Brain microvascular endothelial cell (primary cell): ENCODE measurements around the gene EIF5.

Source experiments
- DNase-seq: peaks from one replicate; pipeline ENCODE4 v3.0.0-alpha.2; 2020
- H3K27ac ChIP-seq: fragments of 250-450 bp; sonication (Bioruptor Pico); 2 replicates; pipeline ENCODE4 v1.5.1; 2020; ENCODE audit warnings: mild to moderate bottlenecking, moderate library complexity
- H3K27me3 ChIP-seq: fragments of 250-450 bp; sonication (Bioruptor Pico); replicated peaks from 2 replicates; pipeline ENCODE4 v1.5.1; 2020; ENCODE audit warnings: mild to moderate bottlenecking
- H3K36me3 ChIP-seq: fragments of 250-450 bp; sonication (Bioruptor Pico); replicated peaks from 2 replicates; pipeline ENCODE4 v1.5.1; 2020; ENCODE audit warnings: mild to moderate bottlenecking
- H3K4me3 ChIP-seq: 2 replicates; pipeline ENCODE4 v1.5.1; 2011; ENCODE audit warnings: low read depth, mild to moderate bottlenecking, control low read depth, low read length, moderate library complexity
- in situ Hi-C: cut with HindIII; loops from 2 replicates; pipeline ENCODE4 v1.10.0; 2017; ENCODE audit warnings: low sequenced_read_pairs, low pct_ligation_motif_present
- TF ChIP-seq, protein P1 (sequence below): IDR thresholded peaks from 2 replicates; pipeline ENCODE4 v1.5.1; 2011; ENCODE audit warnings: low read depth, mild to moderate bottlenecking, moderate library complexity, low read length, control low read depth, inconsistent platforms; ENCODE audit errors: missing control alignments

Gene EIF5

GRCh38 chr14:103362780-103363179 is 28.7 kb downstream of the EIF5 start:
- in situ Hi-C loops, result no loop called here
- Histone ChIP-seq H3K4me3 (no peak overlapping the region), H3K27ac (no peak overlapping the region), H3K36me3 (no peaks in the 10 kb centered on the region), H3K27me3 (no peaks in the 10 kb centered on the region)
- no peak for DNase-seq
- TF ChIP-seq, protein P1, sequence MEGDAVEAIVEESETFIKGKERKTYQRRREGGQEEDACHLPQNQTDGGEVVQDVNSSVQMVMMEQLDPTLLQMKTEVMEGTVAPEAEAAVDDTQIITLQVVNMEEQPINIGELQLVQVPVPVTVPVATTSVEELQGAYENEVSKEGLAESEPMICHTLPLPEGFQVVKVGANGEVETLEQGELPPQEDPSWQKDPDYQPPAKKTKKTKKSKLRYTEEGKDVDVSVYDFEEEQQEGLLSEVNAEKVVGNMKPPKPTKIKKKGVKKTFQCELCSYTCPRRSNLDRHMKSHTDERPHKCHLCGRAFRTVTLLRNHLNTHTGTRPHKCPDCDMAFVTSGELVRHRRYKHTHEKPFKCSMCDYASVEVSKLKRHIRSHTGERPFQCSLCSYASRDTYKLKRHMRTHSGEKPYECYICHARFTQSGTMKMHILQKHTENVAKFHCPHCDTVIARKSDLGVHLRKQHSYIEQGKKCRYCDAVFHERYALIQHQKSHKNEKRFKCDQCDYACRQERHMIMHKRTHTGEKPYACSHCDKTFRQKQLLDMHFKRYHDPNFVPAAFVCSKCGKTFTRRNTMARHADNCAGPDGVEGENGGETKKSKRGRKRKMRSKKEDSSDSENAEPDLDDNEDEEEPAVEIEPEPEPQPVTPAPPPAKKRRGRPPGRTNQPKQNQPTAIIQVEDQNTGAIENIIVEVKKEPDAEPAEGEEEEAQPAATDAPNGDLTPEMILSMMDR, result no peak

GRCh38 chr14:103366741-103367140 is 32.7 kb downstream of the EIF5 start:
- no peak for DNase-seq
- TF ChIP-seq, protein P1, result no peak
- no peaks in the 10 kb centered on the region for H3K27me3 ChIP-seq
- in situ Hi-C loops, result no loop called here
- no peak overlapping the region for H3K4me3 ChIP-seq
- no peaks in the 10 kb centered on the region for H3K36me3 ChIP-seq
- H3K27ac ChIP-seq, result no peak overlapping the region

- Histone ChIP-seq H3K27ac (no peak overlapping the region), H3K4me3 (no peak overlapping the region), H3K36me3 (no peaks in the 10 kb centered on the region), H3K27me3 (no peaks in the 10 kb centered on the region)
- no peak for DNase-seq
- in situ Hi-C loops, result no loop called here
- TF ChIP-seq, protein P1, result no peak
Measured at GRCh38 chr14:103367995-103368394, 34.0 kb downstream of the EIF5 start.

- H3K4me3 ChIP-seq, result no peak overlapping the region
- in situ Hi-C loops, result no loop called here
- TF ChIP-seq, protein P1, result no peak
Measured at GRCh38 chr14:103370087-103370486, 36.0 kb downstream of the EIF5 start.

DNA sequence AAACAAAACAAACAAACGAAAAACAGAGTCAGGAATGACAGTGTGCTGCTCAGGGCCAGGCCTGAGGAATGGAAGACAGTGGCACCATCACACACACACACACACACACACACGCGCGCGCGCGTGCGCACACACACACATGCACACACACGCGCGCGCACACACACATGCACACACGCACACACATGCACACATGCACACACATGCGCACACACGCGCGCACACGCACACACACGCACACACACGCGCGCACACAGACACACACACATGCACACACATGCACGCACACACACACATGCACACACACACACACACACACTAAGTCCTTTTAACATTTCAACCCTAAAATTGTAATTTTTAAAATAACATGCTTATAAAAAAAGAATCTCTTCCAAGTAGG is 38.0 kb downstream of the EIF5 start:
- in situ Hi-C loops, result no loop called here
- no peak for DNase-seq
- H3K27ac ChIP-seq, result peak overlapping the region; percentile 47

More at GRCh38 chr14:103370087-103370486, 36.0 kb downstream of the EIF5 start:
- Histone ChIP-seq H3K27me3 (no peaks in the 10 kb centered on the region), H3K36me3 (no peaks in the 10 kb centered on the region), H3K27ac (no peak overlapping the region)
- DNase-seq, result no peak

More for the DNA sequence above, 38.0 kb downstream of the EIF5 start:
- H3K36me3 ChIP-seq, result no peaks in the 10 kb centered on the region
- TF ChIP-seq, protein P1, result no peak
- H3K4me3 ChIP-seq, result no peak overlapping the region
- H3K27me3 ChIP-seq, result no peaks in the 10 kb centered on the region
